H4 (cell line): Measurements from ENCODE around the gene NPNT. TPM values are rescaled to one million over a fixed set of nuclear protein-coding genes. Genes with fewer than 3 reads are reported as not detected.

Experiments used
- total RNA-seq: library from RNA; depleted of rRNA; stranded (reverse); fragments of >200 nt; shearing (Covaris generic); gene quantifications from 2 replicates; pipeline ENCODE4 v1.2.3, GENCODE V29; 2014; rRNA removed

The NPNT gene
- total RNA-seq, 1 experiment from 2014 or later, result 0.23 TPM

Other genes starting within 250 kb of the NPNT start
- 18.1 and 26.5 TPM in 2 replicates for gene INTS12, start 186.8 kb upstream of the NPNT start, total RNA-seq
- 11.2 and 15.8 TPM in 2 replicates for gene GSTCD, start 186.7 kb upstream of the NPNT start, total RNA-seq